ENCODE data around the gene FDX1. TPM values are rescaled to one million over a fixed set of nuclear protein-coding genes. Genes with fewer than 3 reads are reported as not detected.

FDX1 gene
- total RNA-seq, 1 experiment from 2014 or later: 14.5 TPM

GRCh38 chr11:110409174-110409573 lies 20.6 kb upstream of the FDX1 start:
- Histone ChIP-seq H2AFZ (ENCODE audit: low read depth, low read length, poor library complexity, severe bottlenecking) (no peak overlapping the region), H4K20me1 (ENCODE audit: insufficient read depth) (no peaks in the 10 kb centered on the region), H3K9me2 (ENCODE audit: insufficient read depth) (no peaks in the 10 kb centered on the region), H3K36me3 (ENCODE audit: control insufficient read depth in 1 of 2, insufficient read depth in 2 of 2, low read length in 2 of 2) (no peaks in the 10 kb centered on the region), H3K27me3 (ENCODE audit: insufficient read depth, low read length) (no peaks in the 10 kb centered on the region), H3K4me3 (replicated peaks in 1 of 2; ENCODE audit: low read depth in 1 of 2, low read length in 2 of 2) (no peak overlapping the region), H3K4me1 (ENCODE audit: control insufficient read depth in 1 of 2, insufficient read depth in 2 of 2, low read length in 2 of 2) (no peaks in the 10 kb centered on the region), H3K4me2 (ENCODE audit: low read length) (no peak overlapping the region), H3K9ac (ENCODE audit: low read length) (no peak overlapping the region), H3K27ac (ENCODE audit: low read depth, low read length) (no peak overlapping the region), H3K79me2 (ENCODE audit: insufficient read depth, low read length) (no peaks in the 10 kb centered on the region), H3K9me3 (ENCODE audit: control insufficient read depth in 1 of 2, insufficient read depth in 1 of 2, low read depth in 1 of 2, low read length in 2 of 2) (0 out of 4 replicates have a peak, but pooled peaks cover 0 to 4% of the 10 kb centered on the region in 2 experiments)
- ChIA-PET POLR2A (no interaction called here), RAD21 (ENCODE audit: low non-redundant PET in 1 of 2, low total read pairs in 2 of 2, uncharacterized antibody in 2 of 2, unreplicated experiment in 2 of 2) (no interaction called here), CTCF (interaction anchor here (1.8 kb wide), 1 partner anchor 26 kb away, joined by 4 read pairs; no protein-coding TSS in a partner anchor)
- no peak for ATAC-seq
- intact Hi-C loops (cut with micrococcal nuclease): no loop called here
- no TSS peak for BruUV-seq (replicated peaks)
- TF ChIP-seq SRF (IDR thresholded peaks at IDR 0.05; ENCODE audit: low read depth) (no peak), SP1 (IDR thresholded peaks at IDR 0.05; ENCODE audit: low read depth) (no peak), POLR2AphosphoS5 (IDR thresholded peaks at IDR 0.05; ENCODE audit: low read depth, low read length) (no peak), CEBPB (IDR thresholded peaks at IDR 0.05; ENCODE audit: low read depth) (no peak), EGR1 (IDR thresholded peaks at IDR 0.05; ENCODE audit: low read depth) (no peak)
- DNase-seq (ENCODE audit: low read depth, low spot score): no peak

- DNase-seq (ENCODE audit: low read depth, low spot score) (no peak), ATAC-seq (no peak)
- POLR2A ChIA-PET: no interaction called here
- Histone ChIP-seq H3K4me2 (ENCODE audit: low read length) (no peak overlapping the region), H3K9me2 (ENCODE audit: insufficient read depth) (no peaks in the 10 kb centered on the region), H3K4me1 (ENCODE audit: control insufficient read depth in 1 of 2, insufficient read depth in 2 of 2, low read length in 2 of 2) (no peaks in the 10 kb centered on the region), H3K27ac (ENCODE audit: low read depth, low read length) (no peak overlapping the region), H4K20me1 (ENCODE audit: insufficient read depth) (no peaks in the 10 kb centered on the region), H3K79me2 (ENCODE audit: insufficient read depth, low read length) (no peaks in the 10 kb centered on the region), H3K4me3 (replicated peaks in 1 of 2; ENCODE audit: low read depth in 1 of 2, low read length in 2 of 2) (no peak overlapping the region), H3K36me3 (ENCODE audit: control insufficient read depth in 1 of 2, insufficient read depth in 2 of 2, low read length in 2 of 2) (no peaks in the 10 kb centered on the region), H3K9ac (ENCODE audit: low read length) (no peak overlapping the region), H3K27me3 (ENCODE audit: insufficient read depth, low read length) (no peaks in the 10 kb centered on the region), H3K9me3 (ENCODE audit: control insufficient read depth in 1 of 2, insufficient read depth in 1 of 2, low read depth in 1 of 2, low read length in 2 of 2) (0 out of 4 replicates have a peak, but pooled peaks cover 0 to 4% of the 10 kb centered on the region in 2 experiments), H2AFZ (ENCODE audit: low read depth, low read length, poor library complexity, severe bottlenecking) (no peak overlapping the region)
- BruUV-seq (replicated peaks): no TSS peak
- intact Hi-C loops (cut with micrococcal nuclease): no loop called here
- CTCF ChIA-PET: no interaction called here
- RAD21 ChIA-PET (ENCODE audit: low non-redundant PET in 1 of 2, low total read pairs in 2 of 2, uncharacterized antibody in 2 of 2, unreplicated experiment in 2 of 2): interaction anchor here in 1 of 2 experiments (0.6 kb wide), 1 partner anchor 37 kb away, joined by 3 read pairs; no protein-coding TSS in a partner anchor
- TF ChIP-seq MAX (IDR thresholded peaks at IDR 0.05) (no peak), CTCF (IDR thresholded peaks at IDR 0.05 in 2 of 3, conservative IDR thresholded peaks at IDR 0.05 in 1 of 3; ENCODE audit: borderline replicate concordance in 1 of 3, insufficient read depth in 1 of 3, low read depth in 2 of 3, low read length in 2 of 3) (no peak), POLR2A (IDR thresholded peaks at IDR 0.05; ENCODE audit: borderline replicate concordance, extremely low read depth, insufficient read depth, insufficient read length) (no peak), ZNF274 (IDR thresholded peaks at IDR 0.05; ENCODE audit: low read depth, low read length) (no peak), FOSL1 (IDR thresholded peaks at IDR 0.05; ENCODE audit: low read depth) (no peak), SRF (IDR thresholded peaks at IDR 0.05; ENCODE audit: low read depth) (no peak), SP1 (IDR thresholded peaks at IDR 0.05; ENCODE audit: low read depth) (no peak), POLR2AphosphoS5 (IDR thresholded peaks at IDR 0.05; ENCODE audit: low read depth, low read length) (no peak), SIN3A (IDR thresholded peaks at IDR 0.05; ENCODE audit: low read depth) (no peak), TCF7L2 (IDR thresholded peaks at IDR 0.05; ENCODE audit: borderline replicate concordance, extremely low read depth, insufficient read depth, insufficient read length) (no peak), JUND (IDR thresholded peaks at IDR 0.05) (no peak), YY1 (IDR thresholded peaks at IDR 0.05; ENCODE audit: extremely low read depth, insufficient replicate concordance, low read depth, low read length) (no peak), CEBPB (IDR thresholded peaks at IDR 0.05; ENCODE audit: low read depth) (no peak), EZH2 (IDR thresholded peaks at IDR 0.05) (no peak), CBX3 (IDR thresholded peaks at IDR 0.05; ENCODE audit: low read depth) (no peak)
These were observed 19.1 kb upstream of the FDX1 start for GRCh38 chr11:110410651-110411050.

Data from HCT116 (cell line).